ENCODE measurements around the gene PLAAT5. TPM values are rescaled to one million over a fixed set of nuclear protein-coding genes. Genes with fewer than 3 reads are reported as not detected.

Gene PLAAT5
- total and polyA plus RNA-seq, 2 donors (not counting 3 experiments of a cell fraction or from before 2014, with no cell fraction given): not detected

GRCh38 chr11:63523151-63523550 lies 32.2 kb upstream of the PLAAT5 start:
- dilution Hi-C loops (cut with MboI; ENCODE audit: extremely low pct_ligation_motif_present, low sequenced_read_pairs) (no loop called here), intact Hi-C loops (cut with micrococcal nuclease) (no loop called here)
- H2AFZ ChIP-seq (ENCODE audit: low read depth, low read length): no peak overlapping the region
- H3K9me1 ChIP-seq (replicated peaks; ENCODE audit: control insufficient read depth, extremely low read depth, insufficient read depth, low read length): no peaks in the 10 kb centered on the region
- H4K20me1 ChIP-seq (replicated peaks; ENCODE audit: control insufficient read depth, extremely low read depth, insufficient read depth, low read length): no peaks in the 10 kb centered on the region
- FAIRE-seq: no peak
- H3K4me1 ChIP-seq (ENCODE audit: control insufficient read depth, extremely low read depth, insufficient read depth, low read length): no peaks in the 10 kb centered on the region
- TF ChIP-seq, protein P1, sequence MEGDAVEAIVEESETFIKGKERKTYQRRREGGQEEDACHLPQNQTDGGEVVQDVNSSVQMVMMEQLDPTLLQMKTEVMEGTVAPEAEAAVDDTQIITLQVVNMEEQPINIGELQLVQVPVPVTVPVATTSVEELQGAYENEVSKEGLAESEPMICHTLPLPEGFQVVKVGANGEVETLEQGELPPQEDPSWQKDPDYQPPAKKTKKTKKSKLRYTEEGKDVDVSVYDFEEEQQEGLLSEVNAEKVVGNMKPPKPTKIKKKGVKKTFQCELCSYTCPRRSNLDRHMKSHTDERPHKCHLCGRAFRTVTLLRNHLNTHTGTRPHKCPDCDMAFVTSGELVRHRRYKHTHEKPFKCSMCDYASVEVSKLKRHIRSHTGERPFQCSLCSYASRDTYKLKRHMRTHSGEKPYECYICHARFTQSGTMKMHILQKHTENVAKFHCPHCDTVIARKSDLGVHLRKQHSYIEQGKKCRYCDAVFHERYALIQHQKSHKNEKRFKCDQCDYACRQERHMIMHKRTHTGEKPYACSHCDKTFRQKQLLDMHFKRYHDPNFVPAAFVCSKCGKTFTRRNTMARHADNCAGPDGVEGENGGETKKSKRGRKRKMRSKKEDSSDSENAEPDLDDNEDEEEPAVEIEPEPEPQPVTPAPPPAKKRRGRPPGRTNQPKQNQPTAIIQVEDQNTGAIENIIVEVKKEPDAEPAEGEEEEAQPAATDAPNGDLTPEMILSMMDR (IDR thresholded peaks at IDR 0.05; ENCODE audit: extremely low read depth in 1 of 2, insufficient read depth in 1 of 2, low read depth in 1 of 2, low read length in 2 of 2): no peak
- no peak for TF ChIP-seq FOS (IDR thresholded peaks at IDR 0.05; ENCODE audit: borderline replicate concordance, insufficient read depth, low read length)
- no peaks in the 10 kb centered on the region for H3K79me2 ChIP-seq (ENCODE audit: control insufficient read depth, insufficient read depth, low read length)
- peaks cover 0 to 7% of the 10 kb centered on the region in 2 experiments for H3K27me3 ChIP-seq (ENCODE audit: control insufficient read depth in 2 of 2, insufficient read depth in 2 of 2, low read length in 2 of 2)
- CTCF ChIA-PET: interaction anchor here (1.0 to 1.3 kb wide), 2 partner anchors 15 to 26 kb away, joined by 3 read pairs; no protein-coding TSS in a partner anchor
- no peak overlapping the region for H3K9ac ChIP-seq (replicated peaks; ENCODE audit: extremely low read depth, insufficient read depth, low read length)
- no peak for DNase-seq (ENCODE audit: low read depth, low spot score)
- no peak overlapping the region for H3K27ac ChIP-seq (ENCODE audit: insufficient read depth, low read depth, low read length)
- BruUV-seq (replicated peaks): no TSS peak
- POLR2A ChIA-PET: no interaction called here
- no peak overlapping the region for H3K4me2 ChIP-seq (ENCODE audit: insufficient read depth, low read length)
- H3K36me3 ChIP-seq (ENCODE audit: control insufficient read depth in 2 of 2, extremely low read depth in 1 of 2, insufficient read depth in 2 of 2, low read length in 2 of 2): no peaks in the 10 kb centered on the region
- no peak overlapping the region for H3K4me3 ChIP-seq (replicated peaks in 1 of 3; ENCODE audit: insufficient read depth in 1 of 3, low read depth in 1 of 3, low read length in 3 of 3)
- H3K9me3 ChIP-seq (replicated peaks; ENCODE audit: control insufficient read depth, insufficient read depth, low read length): no peaks in the 10 kb centered on the region

DNA sequence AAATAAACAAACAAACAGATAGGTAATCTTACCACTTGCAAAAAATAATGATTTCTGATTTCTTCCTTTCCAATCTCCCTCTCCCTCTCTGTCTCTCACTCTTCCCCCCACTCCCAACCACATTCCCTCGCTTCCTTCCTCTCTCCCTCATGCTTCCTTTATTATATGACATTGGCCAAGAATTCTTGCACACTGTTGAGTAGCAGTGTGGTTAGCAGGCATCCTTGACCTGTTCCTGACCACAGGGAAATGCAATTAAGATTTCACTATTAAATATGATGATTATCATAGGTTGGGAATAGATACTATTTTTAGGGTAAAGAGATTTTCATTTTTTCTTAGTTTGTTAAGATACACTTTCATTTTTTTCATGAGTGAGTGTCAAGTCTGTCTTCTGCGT lies 30.9 kb upstream of the PLAAT5 start:
- no peak overlapping the region for H3K4me2 ChIP-seq (ENCODE audit: insufficient read depth, low read length)
- H3K27ac ChIP-seq (ENCODE audit: insufficient read depth, low read depth, low read length): no peak overlapping the region
- intact Hi-C loops (cut with micrococcal nuclease) (no loop called here), dilution Hi-C loops (cut with MboI; ENCODE audit: extremely low pct_ligation_motif_present, low sequenced_read_pairs) (no loop called here)
- no peaks in the 10 kb centered on the region for H3K9me3 ChIP-seq (replicated peaks; ENCODE audit: control insufficient read depth, insufficient read depth, low read length)
- H3K27me3 ChIP-seq (ENCODE audit: control insufficient read depth in 2 of 2, insufficient read depth in 2 of 2, low read length in 2 of 2): peaks cover 0 to 7% of the 10 kb centered on the region in 2 experiments
- FAIRE-seq (no peak), DNase-seq (ENCODE audit: low read depth, low spot score) (no peak)
- H2AFZ ChIP-seq (ENCODE audit: low read depth, low read length): no peak overlapping the region
- no peaks in the 10 kb centered on the region for H3K79me2 ChIP-seq (ENCODE audit: control insufficient read depth, insufficient read depth, low read length)
- CTCF ChIA-PET: interaction anchor here (0.6 kb wide), 2 partner anchors 10 to 19 kb away, joined by 3 to 5 read pairs; no protein-coding TSS in a partner anchor
- POLR2A ChIA-PET: no interaction called here
- no peak overlapping the region for H3K9ac ChIP-seq (replicated peaks; ENCODE audit: extremely low read depth, insufficient read depth, low read length)
- H3K36me3 ChIP-seq (ENCODE audit: control insufficient read depth in 2 of 2, extremely low read depth in 1 of 2, insufficient read depth in 2 of 2, low read length in 2 of 2): no peaks in the 10 kb centered on the region
- H3K4me3 ChIP-seq (replicated peaks in 1 of 3; ENCODE audit: insufficient read depth in 1 of 3, low read depth in 1 of 3, low read length in 3 of 3): no peak overlapping the region
- no peaks in the 10 kb centered on the region for H4K20me1 ChIP-seq (replicated peaks; ENCODE audit: control insufficient read depth, extremely low read depth, insufficient read depth, low read length)
- H3K4me1 ChIP-seq (ENCODE audit: control insufficient read depth, extremely low read depth, insufficient read depth, low read length): no peaks in the 10 kb centered on the region
- BruUV-seq (replicated peaks): no TSS peak
- no peaks in the 10 kb centered on the region for H3K9me1 ChIP-seq (replicated peaks; ENCODE audit: control insufficient read depth, extremely low read depth, insufficient read depth, low read length)
- no peak for TF ChIP-seq GATA2 (IDR thresholded peaks at IDR 0.05; ENCODE audit: insufficient read depth, insufficient read length, low read depth, low read length)
- TF ChIP-seq, protein P2, sequence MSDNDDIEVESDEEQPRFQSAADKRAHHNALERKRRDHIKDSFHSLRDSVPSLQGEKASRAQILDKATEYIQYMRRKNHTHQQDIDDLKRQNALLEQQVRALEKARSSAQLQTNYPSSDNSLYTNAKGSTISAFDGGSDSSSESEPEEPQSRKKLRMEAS (IDR thresholded peaks at IDR 0.05; ENCODE audit: insufficient read depth, insufficient read length): no peak
- no peak for TF ChIP-seq EZH2 (IDR thresholded peaks at IDR 0.05; ENCODE audit: borderline replicate concordance, low read depth, low read length, severe bottlenecking)
- no peak for TF ChIP-seq POLR2AphosphoS5 (IDR thresholded peaks at IDR 0.05; ENCODE audit: insufficient read depth, low read depth, low read length)
- TF ChIP-seq JUN (IDR thresholded peaks at IDR 0.05; ENCODE audit: borderline replicate concordance, insufficient read depth, insufficient read length, low read depth): no peak
- TF ChIP-seq, protein P1 (IDR thresholded peaks at IDR 0.05; ENCODE audit: extremely low read depth in 1 of 2, insufficient read depth in 1 of 2, low read depth in 1 of 2, low read length in 2 of 2): no peak
- TF ChIP-seq POLR2A (IDR thresholded peaks at IDR 0.05; ENCODE audit: low read depth, low read length): no peak
- TF ChIP-seq FOS (IDR thresholded peaks at IDR 0.05; ENCODE audit: borderline replicate concordance, insufficient read depth, low read length): no peak
- no peak for TF ChIP-seq MYC (IDR thresholded peaks at IDR 0.05; ENCODE audit: low read depth, low read length)
